ENCODE results near the gene RCC2.

- TF ChIP-seq, protein P1, sequence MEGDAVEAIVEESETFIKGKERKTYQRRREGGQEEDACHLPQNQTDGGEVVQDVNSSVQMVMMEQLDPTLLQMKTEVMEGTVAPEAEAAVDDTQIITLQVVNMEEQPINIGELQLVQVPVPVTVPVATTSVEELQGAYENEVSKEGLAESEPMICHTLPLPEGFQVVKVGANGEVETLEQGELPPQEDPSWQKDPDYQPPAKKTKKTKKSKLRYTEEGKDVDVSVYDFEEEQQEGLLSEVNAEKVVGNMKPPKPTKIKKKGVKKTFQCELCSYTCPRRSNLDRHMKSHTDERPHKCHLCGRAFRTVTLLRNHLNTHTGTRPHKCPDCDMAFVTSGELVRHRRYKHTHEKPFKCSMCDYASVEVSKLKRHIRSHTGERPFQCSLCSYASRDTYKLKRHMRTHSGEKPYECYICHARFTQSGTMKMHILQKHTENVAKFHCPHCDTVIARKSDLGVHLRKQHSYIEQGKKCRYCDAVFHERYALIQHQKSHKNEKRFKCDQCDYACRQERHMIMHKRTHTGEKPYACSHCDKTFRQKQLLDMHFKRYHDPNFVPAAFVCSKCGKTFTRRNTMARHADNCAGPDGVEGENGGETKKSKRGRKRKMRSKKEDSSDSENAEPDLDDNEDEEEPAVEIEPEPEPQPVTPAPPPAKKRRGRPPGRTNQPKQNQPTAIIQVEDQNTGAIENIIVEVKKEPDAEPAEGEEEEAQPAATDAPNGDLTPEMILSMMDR (conservative IDR thresholded peaks at IDR 0.05 in 1 of 2, IDR thresholded peaks at IDR 0.05 in 1 of 2; ENCODE audit: low read depth in 1 of 2, low read length in 2 of 2), result no peak
- TF ChIP-seq EZH2 (IDR thresholded peaks at IDR 0.05; ENCODE audit: low read length, missing control alignments), result no peak
Measured at GRCh38 chr1:17404820-17405219, 34.7 kb downstream of the RCC2 start.
